Peyer's patch (tissue), 4 donors: ENCODE results near the gene GAMT. TPM values are rescaled to one million over a fixed set of nuclear protein-coding genes. Genes with fewer than 3 reads are reported as not detected.

Experiments used
- DNase-seq, 3 donors: peaks; one replicate each; pipeline ENCODE4 v3.0.0-alpha.2; 2017 to 2019
- H3K27ac ChIP-seq, 4 donors: fragments of 200-600 bp; sonication (generic); one replicate each; pipeline ENCODE4 v1.5.1; 2016 to 2019
- H3K27me3 ChIP-seq, 2 donors: fragments of 200-600 bp; sonication (generic); one replicate each; pipeline ENCODE4 v1.5.1; 2019
- H3K36me3 ChIP-seq, 3 donors: fragments of 200-600 bp; sonication (generic); one replicate each; pipeline ENCODE4 v1.5.1; 2016 to 2019
- H3K4me1 ChIP-seq, 4 donors: fragments of 200-600 bp; sonication (generic); one replicate each; pipeline ENCODE4 v1.5.1; 2016 to 2019
- H3K4me3 ChIP-seq, 4 donors: fragments of 200-600 bp; sonication (generic); 1 replicate in 3 of 4; 2 replicates in 1 of 4; pipeline ENCODE4 v1.5.1; 2016 to 2019; ENCODE audit warnings: mild to moderate bottlenecking in 1 of 4
- H3K9me3 ChIP-seq, 4 donors: fragments of 200-600 bp; sonication (generic); one replicate each; pipeline ENCODE4 v1.5.1; 2016 to 2019; ENCODE audit warnings: mild to moderate bottlenecking in 1 of 4
- CTCF ChIP-seq, 6 experiments: fragments of 450-650 bp in 4 of 6; fragments of 200-600 bp in 2 of 6; sonication (generic) in 1 of 6; IDR thresholded peaks; one replicate each; pipeline ENCODE4 v1.5.1; 2017 to 2019; ENCODE audit warnings: antibody characterized with exemption in 6 of 6, mild to moderate bottlenecking in 3 of 6, moderate library complexity in 1 of 6
- POLR2A ChIP-seq, 2 donors: fragments of 450-650 bp; IDR thresholded peaks; one replicate each; pipeline ENCODE4 v1.5.1; 2017; ENCODE audit warnings: antibody characterized with exemption in 2 of 2, mild to moderate bottlenecking in 2 of 2, moderate library complexity in 2 of 2
- total RNA-seq, 4 donors: library from RNA; depleted of rRNA; stranded (reverse); fragments of >200 nt; gene quantifications; one replicate each; pipeline ENCODE4 v1.1.0, GENCODE V29; 2016

GAMT gene
- total RNA-seq, 4 donors from 2014 or later: 2.5 to 3.1 TPM; not detected in 2

DNA sequence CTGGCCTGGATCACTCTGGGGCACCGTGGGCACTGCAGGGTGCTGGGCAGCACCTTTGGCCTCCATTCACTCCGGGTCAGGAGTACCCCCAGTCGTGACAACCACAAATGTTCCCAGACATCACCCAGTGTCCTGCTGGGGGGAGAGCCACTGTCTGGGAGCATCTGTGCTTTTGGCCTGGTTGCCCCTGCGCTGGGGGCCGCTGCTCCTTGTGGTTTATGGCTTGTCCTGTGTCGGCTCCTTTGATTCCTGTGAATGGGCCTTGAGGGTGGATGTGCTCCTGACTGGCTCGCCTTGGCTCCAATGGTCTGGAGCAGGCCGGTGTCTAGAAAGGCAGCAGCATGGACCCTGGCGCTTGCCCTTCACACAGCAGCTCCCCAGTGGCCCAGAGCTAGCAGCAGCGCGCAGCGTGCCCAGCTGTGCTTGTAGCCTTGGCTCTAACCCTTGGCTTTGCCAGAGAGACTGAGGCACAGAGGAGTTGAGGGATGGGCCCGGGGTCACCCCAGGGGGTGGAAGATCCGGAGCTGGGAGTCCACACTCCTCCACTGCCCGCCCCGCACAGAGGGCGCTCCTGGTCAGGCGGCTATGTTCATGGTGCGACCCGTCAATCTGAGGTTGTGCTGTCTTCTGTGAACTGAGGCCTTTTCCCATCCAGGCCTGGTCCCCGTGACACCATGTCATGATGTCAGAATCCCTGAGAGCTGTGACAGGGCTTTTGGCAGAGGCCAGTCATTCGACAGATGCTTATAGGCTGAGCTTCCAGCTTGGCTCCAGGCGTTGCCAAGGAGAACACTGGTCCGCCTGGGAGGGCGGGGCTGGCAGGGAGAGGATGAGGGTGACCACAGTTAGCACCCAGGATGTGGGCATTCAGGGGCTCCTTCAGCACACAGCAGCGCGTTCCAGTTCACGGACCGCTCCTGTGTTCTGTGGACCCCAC lies 10.2 kb upstream of the GAMT start:
- no peak overlapping the region for H3K4me3 ChIP-seq
- no peaks in the 10 kb centered on the region for H3K27me3 ChIP-seq
- peak overlapping the region in 3 of 4 donors; percentile 18 to 57 (median 25) for H3K27ac ChIP-seq
- peaks cover 0 to 19% (median 0%) of the 10 kb centered on the region in 3 donors for H3K36me3 ChIP-seq
- TF ChIP-seq CTCF (IDR thresholded peaks at IDR 0.05): no peak
- TF ChIP-seq POLR2A (IDR thresholded peaks at IDR 0.05): no peak
- H3K4me1 ChIP-seq: peaks cover 18 to 73% (median 41%) of the 10 kb centered on the region in 4 donors
- H3K9me3 ChIP-seq: no peaks in the 10 kb centered on the region
- no peak for DNase-seq

GRCh38 chr19:1410789-1411188 lies 9.4 kb upstream of the GAMT start:
- H3K4me3 ChIP-seq: no peak overlapping the region

GRCh38 chr19:1410136-1410786 lies 8.9 kb upstream of the GAMT start:
- no peak for DNase-seq
- H3K27ac ChIP-seq: no peak overlapping the region
- no peaks in the 10 kb centered on the region for H3K27me3 ChIP-seq
- peak overlapping the region in 1 of 4 donors; percentile 94 for H3K4me3 ChIP-seq
- peaks cover 13 to 66% (median 36%) of the 10 kb centered on the region in 4 donors for H3K4me1 ChIP-seq
- TF ChIP-seq POLR2A (IDR thresholded peaks at IDR 0.05) (no peak), CTCF (IDR thresholded peaks at IDR 0.05) (no peak)
- H3K9me3 ChIP-seq: no peaks in the 10 kb centered on the region
- peaks cover 0 to 19% (median 0%) of the 10 kb centered on the region in 3 donors for H3K36me3 ChIP-seq

More at GRCh38 chr19:1410789-1411188, 9.4 kb upstream of the GAMT start:
- H3K4me1 ChIP-seq: peaks cover 15 to 71% (median 38%) of the 10 kb centered on the region in 4 donors
- TF ChIP-seq CTCF (IDR thresholded peaks at IDR 0.05): no peak
- no peak for TF ChIP-seq POLR2A (IDR thresholded peaks at IDR 0.05)
- peaks cover 0 to 19% (median 0%) of the 10 kb centered on the region in 3 donors for H3K36me3 ChIP-seq
- H3K9me3 ChIP-seq: no peaks in the 10 kb centered on the region
- no peak for DNase-seq
- H3K27ac ChIP-seq: peak overlapping the region in 2 of 4 donors; percentile 25 to 57
- H3K27me3 ChIP-seq: no peaks in the 10 kb centered on the region

- no peaks in the 10 kb centered on the region for H3K9me3 ChIP-seq
- DNase-seq: no peak
- H3K4me1 ChIP-seq: peaks cover 10 to 57% (median 36%) of the 10 kb centered on the region in 4 donors
- peak overlapping the region; percentile 94 to 100 (median 99) for H3K4me3 ChIP-seq
- H3K27ac ChIP-seq: peak overlapping the region; percentile 94 to 98 (median 97)
- TF ChIP-seq POLR2A (IDR thresholded peaks at IDR 0.05) (no peak), CTCF (IDR thresholded peaks at IDR 0.05) (no peak)
- no peaks in the 10 kb centered on the region for H3K27me3 ChIP-seq
- H3K36me3 ChIP-seq: peaks cover 0 to 19% (median 0%) of the 10 kb centered on the region in 3 donors
Measured at GRCh38 chr19:1409204-1410005, 8.1 kb upstream of the GAMT start.
